Smooth muscle cell of the brain vasculature (primary cell): ENCODE data around the gene HYAL3.
"Not testable (repeated sequence)": the region's sequence is repeated elsewhere in the genome, so short reads cannot be mapped to it uniquely, and the experiment has no call there.

Experiments
- DNase-seq: peaks from one replicate; pipeline ENCODE4 v3.0.0-alpha.2; 2012; ENCODE audit warnings: low read depth, low spot score

Gene HYAL3

DNA sequence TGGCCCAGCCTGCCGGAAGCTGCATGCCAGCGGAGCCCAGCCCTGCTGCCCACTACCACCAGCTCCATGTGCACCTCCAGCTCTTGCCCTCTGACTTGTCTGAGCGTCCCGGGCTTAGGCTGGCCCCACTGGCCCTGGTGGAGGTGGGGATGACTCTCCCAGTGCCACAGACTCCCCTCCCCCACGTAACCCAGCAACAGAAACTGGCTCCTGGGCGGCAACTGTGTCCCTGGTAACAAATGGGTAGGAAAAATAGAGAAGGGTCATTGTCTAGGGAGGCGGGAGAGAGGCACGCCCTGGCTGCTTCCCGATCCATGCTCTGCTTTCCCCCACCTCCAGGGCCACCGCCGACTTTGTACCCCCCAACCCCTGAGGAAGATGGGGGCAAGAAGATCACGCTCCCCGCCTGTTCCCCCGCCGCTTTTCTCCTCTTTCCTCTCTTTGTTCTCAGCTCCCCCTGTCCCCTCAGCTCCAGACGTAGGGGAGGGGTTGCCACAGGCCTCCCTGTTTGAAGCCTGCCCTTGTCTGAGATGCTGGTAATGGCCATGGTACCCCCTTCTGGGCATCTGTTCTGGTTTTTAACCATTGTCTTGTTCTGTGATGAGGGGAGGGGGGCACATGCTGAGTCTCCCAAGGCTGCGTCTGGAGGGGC lies 41.0 kb downstream of the HYAL3 start:
- no peak for DNase-seq

DNA sequence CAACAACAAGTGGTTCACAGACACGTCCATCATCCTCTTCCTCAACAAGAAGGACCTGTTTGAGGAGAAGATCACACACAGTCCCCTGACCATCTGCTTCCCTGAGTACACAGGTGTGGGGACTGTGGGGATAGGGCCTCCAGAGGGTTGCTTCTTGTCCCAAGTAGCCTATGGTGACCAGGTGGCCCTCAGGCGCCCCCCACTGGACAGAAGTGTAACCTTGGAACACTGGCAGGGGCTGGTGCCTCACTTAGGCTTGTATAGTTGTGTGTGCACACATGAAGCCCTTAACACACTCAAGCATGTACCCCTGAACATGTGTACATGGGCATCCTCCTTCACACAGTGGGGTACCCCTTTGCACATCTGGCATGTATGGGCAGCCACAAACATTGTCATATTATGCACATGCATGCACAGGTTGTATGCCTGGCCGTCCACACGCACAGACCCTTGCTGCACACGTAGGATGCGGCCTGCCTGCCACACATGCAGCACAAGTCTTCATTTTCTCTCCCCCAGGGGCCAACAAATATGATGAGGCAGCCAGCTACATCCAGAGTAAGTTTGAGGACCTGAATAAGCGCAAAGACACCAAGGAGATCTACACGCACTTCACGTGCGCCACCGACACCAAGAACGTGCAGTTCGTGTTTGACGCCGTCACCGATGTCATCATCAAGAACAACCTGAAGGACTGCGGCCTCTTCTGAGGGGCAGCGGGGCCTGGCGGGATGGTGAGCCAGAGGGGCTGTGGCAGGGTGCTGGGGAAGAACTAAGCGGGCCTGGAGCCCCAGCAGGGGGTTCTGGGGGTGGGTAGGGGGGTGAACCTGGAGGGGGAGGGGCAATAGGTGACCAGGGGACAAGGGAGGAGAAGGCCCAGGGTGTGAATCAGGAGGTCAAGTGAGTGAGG lies 42.0 kb downstream of the HYAL3 start:
- no peak for DNase-seq

DNA sequence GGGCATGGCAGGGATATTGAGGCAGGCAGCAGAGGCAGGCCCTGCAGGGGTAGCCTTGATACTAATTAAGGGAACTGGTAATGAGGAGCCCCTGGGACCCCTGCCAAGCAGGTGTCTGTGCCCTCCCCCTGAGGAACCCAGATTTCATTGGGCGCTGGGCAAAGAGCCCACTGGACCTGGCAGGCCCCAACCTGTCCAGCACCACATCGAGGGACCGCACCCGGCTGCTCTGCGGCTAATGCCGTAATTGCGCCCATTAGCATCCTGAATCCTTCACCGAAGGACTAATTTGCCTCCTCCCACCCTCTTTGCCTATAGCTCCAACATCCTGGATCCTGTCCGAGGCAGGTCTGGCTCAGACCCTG lies 44.0 kb downstream of the HYAL3 start:
- DNase-seq, result no peak

DNA sequence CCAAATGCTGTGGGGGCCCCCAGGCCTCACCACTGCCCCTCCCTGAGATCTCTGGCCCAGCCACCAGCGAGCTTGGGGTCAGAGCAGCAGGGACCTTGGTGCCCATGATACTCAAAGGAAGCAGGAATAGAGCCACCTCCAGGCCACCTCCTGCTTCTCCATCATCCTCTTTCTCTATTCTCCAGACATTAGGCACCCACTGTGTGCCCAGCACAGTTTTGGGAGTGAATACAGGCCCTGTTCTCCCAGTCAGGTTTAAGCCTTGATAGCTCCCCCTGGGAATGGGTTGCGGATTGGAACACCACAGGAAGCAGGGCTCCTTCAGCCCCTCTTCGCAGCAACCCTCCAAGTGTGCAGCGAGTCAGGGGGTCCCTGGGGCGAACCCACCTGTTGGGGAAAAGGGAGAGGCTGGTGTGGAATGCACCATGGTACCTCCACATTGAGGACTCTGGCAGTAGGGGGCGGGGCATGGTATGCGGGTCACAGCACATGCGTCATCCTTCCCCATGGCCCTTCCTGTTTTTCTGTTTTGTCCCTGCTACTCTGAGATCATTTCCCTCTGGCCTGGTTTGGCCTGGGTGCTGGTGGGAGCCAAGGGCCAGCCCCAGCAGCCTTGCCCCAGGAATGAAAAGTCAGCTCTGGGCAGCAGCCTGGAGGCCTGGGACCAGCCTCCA lies 44.5 kb downstream of the HYAL3 start:
- DNase-seq, result no peak

DNA sequence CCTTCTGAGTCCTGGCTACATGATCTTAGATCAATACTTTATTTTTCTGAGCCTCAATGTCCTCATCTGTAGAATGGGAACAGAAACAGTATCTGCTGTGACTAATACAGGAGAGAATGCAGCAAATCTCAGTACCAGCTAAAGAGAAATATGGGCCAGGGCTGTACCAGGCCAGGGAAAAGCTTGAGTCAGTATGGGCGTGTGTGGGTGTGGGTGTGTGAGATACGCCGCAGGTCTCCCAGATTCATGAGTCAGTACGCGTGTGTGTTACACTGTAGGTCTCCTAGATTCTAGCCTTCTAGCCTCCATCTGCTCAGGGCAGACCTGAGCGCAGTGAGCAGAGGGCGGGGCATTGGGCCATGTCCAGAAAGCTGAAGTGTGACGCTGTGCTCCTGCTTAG lies 48.0 kb downstream of the HYAL3 start:
- no peak for DNase-seq

DNA sequence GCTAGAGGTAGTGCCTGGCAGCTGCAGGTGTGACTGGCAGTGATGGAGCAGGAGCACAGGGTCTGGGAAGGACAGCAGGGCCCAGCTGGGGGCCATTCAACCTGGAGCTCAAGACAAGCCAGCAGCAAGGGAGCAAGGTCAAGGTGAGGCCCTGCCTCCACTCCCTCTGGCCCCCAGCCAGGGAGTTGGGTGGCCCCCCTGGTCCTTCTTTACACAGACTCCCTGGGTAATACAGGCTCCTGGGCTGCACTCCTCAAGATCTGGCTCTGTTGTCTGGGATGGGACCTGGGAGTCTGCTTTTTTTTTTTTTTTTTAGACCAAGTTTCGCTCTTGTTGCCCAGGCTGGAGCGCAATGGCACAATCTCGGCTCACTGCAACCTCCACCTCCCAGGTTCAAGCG lies 48.7 kb downstream of the HYAL3 start:
- DNase-seq, result no peak

DNA sequence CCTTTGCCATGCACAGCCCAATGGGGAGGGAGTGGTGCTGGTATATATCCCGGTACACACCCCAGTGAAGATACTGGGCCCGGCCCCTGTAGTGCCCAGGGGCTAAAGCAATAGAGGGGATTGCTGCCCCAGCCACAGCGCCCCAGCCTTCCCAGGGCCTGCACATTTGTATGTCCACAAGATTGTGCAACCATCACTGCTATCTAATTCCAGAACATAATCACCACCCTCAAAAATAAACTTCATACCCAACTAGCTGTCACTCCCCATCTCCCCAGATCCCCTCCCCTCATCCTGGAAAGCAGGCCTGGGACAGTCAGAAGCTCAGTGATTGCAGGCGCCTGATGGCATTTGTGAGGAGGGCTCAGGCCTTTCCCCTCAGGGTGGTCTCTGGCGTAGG lies 49.7 kb downstream of the HYAL3 start:
- DNase-seq, result no peak

DNA sequence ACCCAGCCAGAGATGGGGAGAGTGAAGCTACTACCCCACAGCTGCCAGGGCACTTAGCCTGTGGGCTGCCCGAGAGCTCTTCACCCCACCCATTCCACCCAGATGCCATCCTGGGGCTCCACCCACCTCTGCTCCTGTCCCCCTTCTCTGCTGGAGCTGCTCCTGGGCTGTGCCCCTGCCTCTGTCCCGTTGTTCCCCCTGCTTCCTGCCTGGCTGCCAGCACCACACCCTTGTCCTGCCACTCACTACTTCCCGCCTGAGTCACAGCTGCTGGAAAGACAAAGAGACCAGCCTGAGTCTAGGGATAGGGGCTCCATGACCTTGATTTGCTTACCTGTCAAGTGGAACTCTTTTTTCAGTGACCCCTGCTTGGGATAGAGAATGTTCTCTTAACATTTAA lies 50.8 kb downstream of the HYAL3 start:
- DNase-seq, result no peak

DNA sequence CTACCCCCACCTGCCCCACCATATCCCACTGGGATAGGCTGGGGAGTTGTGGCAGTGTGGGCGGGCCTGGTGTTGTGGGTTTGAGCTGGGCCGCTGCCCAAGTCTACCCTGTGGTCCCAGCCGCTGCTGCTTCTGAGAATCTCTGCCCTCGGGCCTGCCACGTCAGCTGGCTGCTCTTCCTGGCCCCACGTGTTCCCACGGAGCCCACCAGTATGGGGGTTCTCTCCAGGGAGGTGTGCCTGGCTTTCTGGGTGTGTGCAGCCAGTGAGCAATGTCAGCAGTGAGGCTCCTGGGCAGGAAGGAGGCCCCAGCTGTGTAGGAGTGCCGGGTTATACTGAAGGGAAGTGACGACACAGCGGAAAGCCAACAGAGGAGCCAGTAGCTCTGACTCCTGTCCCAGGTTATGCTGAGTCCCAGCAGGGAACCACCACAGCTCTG lies 52.7 kb downstream of the HYAL3 start:
- peak; percentile 80 for DNase-seq

DNA sequence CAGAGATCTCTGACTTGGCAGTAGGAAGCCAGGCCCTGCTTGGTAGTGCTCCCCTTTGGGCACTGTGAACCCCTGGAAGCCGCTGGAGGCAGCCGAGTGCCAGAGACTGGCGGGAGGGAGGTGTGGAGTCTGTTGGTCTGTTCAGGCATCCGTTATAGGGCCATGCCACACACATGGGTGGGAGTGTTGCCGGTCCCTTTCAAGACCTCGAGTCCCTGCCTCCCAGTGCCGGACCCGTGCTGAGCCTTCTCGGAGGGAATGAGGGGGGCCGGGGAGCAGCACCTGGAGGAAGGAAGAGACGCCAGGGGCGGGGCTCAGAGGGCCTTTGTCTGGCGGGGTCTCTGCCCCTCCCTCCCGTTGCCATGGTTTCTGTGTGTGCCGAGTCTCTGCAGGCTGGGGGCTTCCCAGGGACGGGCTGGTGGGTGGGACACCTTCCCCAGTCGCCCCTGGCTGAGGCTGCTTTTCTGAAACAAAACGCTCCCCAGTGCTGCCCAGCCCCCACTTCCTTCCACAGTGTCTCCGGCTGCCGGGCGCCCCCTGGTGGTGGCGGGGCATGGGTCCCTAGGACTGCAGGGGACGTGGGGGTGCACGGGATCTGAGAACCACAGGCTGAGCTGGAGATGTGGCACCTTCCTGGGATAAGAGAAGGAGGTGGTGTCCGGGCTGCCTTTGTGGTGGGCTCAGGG lies 53.2 kb downstream of the HYAL3 start:
- peak; percentile 82 for DNase-seq

DNA sequence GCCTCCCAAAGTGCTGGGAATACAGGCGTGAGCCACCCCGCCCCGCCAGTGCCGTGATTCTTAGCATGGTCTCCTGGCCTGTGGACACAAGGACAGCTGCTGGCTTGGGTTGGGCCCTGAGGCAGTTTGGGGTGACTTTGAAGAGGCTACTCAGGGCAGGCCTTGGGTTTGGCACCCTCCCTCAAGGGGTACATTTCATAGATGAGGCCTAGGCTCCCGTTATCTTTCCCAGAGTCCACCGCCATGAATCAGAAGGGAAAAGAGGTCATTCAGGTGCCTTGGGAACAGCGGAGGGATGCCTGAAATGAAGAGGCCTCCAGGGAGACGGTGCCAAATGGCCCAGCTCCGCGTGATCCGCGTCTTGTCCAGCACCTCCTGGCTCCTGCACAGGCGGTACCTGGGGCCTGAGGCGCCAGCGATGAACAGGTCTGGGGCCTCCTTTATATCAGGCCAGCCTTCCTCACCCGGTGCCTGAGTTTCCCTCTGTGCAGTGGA lies 53.9 kb downstream of the HYAL3 start:
- no peak for DNase-seq

DNA sequence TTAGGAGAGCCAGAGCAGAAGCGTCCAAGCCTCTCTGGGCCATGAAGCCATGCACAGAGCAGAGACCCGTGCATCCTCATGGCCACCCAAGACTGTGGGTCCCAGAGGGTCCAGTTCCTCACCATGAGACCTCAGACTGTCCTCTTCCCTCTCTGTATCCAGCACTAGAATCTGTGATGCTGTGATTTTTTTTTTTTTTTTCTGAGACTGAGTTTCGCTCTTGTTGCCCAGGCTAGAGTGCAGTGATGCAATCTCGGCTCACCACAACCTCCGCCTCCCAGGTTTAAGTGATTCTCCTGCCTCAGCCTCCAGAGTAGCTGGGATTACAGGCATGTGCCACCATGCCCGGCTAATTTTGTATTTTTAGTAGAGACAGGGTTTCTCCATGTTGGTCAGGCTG lies 54.4 kb downstream of the HYAL3 start:
- DNase-seq, result not testable (repeated sequence)

DNA sequence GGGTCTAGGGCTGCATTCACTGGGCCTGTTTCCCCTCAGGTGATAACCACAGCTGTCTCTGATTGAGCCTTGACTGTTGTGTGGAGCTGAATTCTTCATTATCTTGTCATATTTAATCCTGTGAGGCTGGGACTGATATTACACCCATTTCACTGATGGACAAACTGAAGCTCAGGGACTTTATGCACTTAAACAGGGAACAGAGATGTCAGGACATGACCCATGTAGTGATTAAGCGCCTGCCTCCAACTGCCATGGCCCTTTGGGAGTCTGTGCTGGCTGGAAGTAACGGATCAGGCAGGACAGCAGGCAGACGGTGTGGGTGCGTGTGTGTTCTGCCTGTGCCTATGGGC lies 55.7 kb downstream of the HYAL3 start:
- DNase-seq, result no peak

DNA sequence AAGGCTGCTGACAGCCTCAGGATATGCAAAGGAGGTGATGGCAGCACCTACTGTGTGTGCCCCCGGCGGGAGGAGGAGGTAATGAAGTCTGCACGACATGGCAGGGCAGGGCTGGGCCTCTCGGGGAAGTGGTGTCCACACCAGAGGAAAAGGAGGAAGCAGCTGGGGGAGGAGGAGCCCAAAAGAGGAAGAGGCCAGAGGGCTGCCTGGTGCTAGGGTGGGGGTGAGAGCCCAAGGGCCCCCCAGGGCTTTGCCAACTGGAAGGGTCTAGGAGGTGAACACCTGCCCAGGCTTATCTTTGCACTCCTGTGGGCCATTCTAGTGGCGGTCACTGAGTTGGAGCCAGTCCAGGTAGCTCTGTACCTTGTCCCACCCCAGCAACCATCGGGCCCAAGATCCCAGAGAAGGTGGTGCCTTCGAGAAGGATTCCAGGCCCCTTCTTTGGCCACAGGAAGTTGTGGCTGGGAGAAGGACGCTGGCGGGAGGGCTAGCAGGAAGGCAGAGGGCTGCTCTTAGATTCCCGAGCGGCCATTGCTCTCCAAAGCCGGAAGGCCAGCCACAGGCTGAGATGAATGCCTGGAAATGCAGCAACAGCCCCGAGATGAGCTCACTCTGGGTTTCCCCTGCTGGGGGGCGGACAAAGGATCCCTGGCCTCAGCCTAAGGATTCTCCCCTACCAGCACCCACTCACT lies 56.2 kb downstream of the HYAL3 start:
- no peak for DNase-seq
